Fibroblast of skin of left biceps (primary cell): ENCODE results near the gene ZNF512.
"Not testable (repeated sequence)": the region's sequence is repeated elsewhere in the genome, so short reads cannot be mapped to it uniquely, and the experiment has no call there.

Source experiments
- DNase-seq, 2 experiments: peaks; one replicate each; pipeline ENCODE4 v3.0.0-alpha.2; 2013; ENCODE audit warnings: low read depth in 2 of 2

ZNF512 gene, protein sequence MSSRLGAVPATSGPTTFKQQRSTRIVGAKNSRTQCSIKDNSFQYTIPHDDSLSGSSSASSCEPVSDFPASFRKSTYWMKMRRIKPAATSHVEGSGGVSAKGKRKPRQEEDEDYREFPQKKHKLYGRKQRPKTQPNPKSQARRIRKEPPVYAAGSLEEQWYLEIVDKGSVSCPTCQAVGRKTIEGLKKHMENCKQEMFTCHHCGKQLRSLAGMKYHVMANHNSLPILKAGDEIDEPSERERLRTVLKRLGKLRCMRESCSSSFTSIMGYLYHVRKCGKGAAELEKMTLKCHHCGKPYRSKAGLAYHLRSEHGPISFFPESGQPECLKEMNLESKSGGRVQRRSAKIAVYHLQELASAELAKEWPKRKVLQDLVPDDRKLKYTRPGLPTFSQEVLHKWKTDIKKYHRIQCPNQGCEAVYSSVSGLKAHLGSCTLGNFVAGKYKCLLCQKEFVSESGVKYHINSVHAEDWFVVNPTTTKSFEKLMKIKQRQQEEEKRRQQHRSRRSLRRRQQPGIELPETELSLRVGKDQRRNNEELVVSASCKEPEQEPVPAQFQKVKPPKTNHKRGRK

DNA sequence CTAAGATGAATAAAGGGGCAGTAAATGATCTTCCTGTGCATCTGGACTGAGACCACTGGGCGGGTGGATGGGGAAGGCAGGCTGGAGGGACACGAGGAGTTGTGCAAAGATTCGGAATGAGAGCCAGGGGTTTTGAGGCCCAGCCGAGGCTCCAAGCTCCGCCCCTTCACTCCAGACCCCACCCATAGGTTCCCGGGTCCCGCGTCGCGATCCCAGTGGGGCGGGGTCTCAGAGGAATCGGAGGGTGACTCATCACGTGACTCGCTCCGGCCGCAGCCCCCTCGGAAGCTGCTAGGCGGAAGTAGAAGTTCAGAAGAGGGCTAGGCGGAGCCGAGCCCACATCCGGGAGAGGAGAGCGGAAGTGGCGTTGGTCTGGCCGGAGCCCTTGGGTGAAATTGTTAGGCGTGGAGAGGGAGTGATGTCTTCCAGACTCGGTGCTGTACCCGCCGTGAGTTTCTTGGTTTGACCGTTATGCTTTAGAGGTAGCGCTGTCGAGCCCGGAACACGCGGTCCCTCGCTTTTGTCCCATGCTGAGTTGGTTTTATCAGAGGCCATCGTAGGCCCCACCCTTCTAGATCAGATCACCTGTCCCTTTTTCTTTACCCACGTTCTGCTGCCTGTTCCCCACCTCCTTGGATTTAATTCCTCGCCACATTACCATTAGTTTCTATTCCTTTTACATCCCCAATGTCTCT is at the start of gene ZNF512:
Gene ZNF512 (plus strand): TSS at position 348 of the 695 bp plus-strand sequence. CDS start 71 bp downstream, at position 419.
- DNase-seq: peak; percentile 83 to 85

DNA sequence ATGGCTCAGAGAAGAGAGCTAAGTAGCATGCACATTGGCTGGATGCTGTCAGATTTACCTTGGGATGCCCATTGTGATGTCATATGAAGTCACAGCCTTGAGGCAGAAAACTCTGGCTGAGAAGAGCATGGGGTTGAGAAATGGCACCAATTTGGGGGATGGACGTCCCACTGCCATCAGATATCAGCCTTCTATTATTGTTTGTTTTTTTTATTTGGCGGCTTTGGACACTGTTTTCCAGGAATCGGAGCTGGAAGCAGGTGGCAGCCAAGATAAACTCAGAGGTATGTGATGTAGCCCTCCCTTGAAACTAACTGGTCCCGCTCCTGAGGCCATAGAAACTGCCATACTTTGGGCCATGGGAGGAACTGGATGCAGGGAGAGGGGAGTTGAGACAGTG is 45.6 kb upstream of the ZNF512 start:
- DNase-seq: no peak

DNA sequence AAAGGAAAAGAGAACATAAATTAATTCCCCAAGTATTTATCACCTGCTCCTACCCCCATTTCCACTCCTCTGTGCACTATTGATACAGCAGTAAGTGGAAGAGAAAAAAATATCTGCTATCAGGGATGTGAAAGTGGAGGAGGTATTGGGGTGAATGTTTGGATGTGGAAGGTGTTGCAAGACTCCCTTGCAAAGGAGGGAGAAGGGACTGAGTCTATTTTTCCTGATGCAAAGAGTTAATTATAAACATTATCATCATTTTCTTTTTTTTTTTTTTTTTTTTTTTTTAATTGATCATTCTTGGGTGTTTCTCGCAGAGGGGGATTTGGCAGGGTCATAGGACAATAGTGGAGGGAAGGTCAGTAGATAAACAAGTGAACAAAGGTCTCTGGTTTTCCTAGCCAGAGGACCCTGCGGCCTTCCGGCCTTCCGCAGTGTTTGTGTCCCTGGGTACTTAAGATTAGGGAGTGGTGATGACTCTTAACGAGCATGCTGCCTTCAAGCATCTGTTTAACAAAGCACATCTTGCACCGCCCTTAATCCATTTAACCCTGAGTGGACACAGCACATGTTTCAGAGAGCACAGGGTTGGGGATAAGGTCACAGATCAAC is 43.9 kb upstream of the ZNF512 start:
- not testable (repeated sequence) for DNase-seq

DNA sequence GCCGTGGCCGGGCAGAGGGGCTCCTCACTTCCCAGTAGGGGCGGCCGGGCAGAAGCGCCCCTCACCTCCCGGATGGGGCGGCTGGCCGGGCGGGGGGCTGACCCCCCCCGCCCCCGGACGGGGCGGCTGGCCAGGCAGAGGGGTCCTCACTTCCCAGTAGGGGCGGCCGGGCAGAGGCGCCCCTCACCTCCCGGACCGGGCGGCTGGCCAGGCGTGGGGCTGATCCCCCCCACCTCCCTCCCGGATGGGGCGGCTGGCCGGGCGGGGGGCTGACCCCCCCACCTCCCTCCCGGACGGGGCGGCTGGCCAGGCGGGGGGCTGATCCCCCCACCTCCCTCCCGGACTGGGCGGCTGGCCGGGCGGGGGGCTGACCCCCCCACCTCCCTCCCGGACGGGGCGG is 43.2 kb upstream of the ZNF512 start:
- not testable (repeated sequence) for DNase-seq

DNA sequence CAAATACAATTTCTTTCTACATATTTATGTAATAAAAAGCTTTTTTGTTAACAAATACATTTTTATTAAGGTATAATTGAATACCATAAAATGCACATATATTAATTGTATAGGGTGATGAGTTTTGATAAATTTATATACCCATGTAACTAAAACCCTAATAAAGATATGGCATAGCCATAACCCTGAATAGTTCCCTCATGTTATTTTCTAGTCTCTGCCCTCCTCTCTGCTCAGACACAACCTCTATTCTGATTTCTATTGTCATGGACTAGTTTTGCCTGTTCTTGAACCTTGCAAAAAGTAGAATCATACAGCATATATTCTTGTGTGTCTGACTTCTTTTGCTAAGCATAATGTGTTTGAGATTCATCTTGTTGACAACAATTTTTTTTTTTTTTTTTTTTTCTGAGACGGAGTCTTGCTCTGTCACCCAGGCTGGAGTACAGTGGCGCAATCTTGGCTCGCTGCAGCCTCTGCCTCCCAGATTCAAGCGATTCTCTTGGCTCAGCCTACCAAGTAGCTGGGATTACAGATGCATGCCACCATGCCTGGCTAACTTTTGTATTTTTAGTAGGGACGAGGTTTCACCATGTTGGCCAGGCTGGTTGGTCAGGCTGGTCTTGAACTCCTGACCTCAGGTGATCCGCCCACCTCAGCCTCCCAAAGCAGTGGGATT is 38.6 kb upstream of the ZNF512 start:
- DNase-seq: no peak

DNA sequence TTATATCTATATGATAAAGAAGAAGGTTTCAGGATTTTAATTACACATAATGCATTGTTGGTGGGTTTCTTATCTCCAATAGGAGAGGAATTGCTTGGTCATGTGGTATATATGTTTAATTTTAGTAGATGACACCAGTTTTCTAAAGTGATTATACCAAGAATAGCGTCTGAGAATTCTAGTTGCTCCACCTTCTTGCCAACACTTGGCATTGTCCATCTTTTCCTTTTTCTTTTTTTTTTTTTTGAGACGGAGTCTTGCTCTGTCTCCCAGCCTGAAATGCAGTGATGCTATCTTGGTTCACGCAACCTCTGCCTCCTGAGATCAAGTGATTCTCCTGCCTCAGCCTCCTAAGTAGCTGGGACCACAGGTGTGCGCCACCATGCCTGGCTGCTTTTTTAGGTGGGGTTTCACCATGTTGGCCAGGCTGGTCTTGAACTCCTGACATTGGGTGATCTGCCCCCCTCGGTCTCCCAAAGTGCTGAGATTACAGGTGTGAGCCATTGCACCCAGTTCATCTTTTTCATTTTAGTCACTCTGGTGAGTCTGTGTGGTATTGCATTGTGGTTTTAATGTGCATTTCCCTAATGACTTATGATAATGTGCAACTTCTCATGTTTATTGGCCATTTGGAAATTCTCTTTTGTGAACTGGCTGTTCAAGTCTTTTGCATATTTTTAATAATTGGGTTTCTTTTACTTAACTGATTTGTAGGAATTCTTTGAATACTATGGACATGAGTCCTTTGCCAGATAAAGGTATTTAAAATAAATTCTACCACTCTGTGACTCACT is 37.3 kb upstream of the ZNF512 start:
- DNase-seq: no peak

DNA sequence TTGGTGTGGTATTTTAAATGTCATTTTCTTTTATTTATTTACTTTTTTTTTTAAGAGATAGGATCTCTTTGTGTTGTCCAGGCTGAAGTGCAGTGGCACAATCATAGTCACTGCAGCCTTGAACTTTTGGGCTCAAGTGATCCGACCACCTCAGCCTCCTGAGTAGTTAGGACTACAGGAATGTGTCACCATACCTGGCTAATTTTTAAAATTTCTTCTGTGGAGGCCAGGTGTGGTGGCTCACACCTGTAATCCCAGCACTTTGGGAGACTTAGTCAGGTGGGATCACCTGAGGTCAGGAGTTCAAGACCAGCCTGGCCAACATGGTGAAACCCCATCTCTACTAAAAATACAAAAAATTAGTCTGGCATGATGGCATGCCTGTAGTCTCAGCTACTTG is 33.5 kb upstream of the ZNF512 start:
- no peak for DNase-seq

DNA sequence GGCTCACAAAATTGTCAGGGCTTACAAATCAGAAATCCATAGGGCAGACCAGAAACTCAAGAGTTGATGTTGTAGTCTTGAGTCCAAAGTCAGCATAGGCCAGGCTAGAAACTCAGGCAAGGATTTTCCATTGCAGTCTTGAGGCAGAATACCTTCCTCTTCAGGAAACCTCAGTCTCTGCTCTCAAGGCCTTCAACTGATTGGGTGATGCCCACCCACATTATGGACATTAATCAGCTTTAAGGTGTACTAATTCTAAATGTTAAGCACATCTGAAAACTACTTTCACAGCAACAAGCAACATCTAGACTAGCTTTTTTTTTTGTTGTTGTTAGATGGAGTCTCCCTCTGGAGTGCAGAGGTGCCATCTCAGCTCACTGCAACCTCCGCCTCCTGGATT is 31.3 kb upstream of the ZNF512 start:
- DNase-seq: no peak

DNA sequence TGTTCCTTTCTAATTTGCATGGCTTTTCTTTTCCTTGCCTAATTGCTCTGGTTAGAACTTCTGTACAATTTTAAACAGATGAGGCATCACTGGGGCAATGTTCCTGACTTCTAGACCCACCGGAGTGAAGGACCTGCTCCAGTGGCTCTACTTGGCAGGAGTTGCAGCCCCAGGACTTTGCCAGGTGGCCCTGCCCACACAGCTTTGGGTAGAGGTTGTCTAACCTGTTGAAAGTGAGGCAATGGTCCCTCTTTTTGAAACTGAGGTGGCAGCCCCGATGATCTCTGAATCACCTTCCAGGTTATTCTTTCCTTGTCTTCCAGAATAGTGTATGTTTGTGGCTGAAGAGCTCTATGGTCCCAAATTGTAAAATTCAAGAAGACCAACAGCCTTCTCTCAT is 29.9 kb upstream of the ZNF512 start:
- DNase-seq: no peak

DNA sequence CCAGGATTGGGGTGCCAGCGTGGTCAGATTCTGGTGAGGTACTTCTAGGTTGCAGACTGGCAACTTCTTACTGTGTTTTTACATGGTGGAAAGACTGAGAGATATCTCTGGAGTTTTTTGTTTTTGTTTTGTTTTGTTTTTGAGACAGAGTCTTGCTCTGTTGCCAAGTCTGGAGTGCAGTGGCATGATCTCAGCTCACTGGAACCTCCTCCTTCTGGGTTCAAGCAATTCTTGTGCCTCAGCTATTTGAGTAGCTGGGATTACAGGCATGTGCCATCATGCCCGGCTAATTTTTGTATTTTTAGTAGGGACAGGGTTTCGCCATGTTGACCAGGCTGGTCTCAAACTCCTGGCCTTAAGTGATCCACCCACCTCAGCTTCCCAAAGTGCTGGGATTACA is 28.4 kb upstream of the ZNF512 start:
- not testable (repeated sequence) for DNase-seq

DNA sequence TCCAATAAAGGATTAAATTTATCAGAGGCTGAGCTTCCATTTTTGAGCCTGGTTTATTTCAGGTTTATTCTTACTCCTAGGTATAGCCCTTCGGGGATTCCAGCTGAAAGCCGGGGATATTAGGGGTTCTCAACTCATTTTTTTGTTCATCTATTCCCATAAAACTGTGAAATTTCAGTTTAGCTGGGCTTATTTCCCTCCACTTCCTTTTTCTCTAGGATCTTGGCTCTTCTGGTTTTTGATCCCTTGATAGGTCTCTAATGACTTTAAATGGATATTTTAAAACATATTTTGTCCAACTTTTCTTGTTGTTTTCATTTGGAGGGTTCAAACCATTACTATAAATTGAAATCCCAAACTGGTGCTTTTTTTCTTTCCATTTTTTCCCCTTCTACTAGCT is 23.6 kb upstream of the ZNF512 start:
- no peak for DNase-seq

DNA sequence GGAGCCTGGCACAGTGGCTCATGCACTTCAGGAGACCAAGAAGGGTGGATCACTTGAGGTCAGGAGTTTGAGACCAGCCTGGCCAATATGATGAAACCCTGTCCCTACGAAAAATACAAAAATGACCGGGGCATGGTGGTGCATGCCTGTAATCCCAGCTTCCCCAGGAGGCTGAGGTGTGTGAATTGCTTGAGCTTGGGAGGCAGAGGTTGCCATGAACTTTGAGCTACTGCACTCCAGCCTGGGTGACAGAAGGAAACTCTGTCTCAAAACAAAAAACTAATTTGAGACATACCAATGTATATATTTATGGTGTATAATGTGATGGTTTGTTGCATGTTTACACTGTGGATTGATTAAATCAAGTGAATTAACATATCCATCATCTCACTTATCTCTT is 21.8 kb upstream of the ZNF512 start:
- DNase-seq: no peak

DNA sequence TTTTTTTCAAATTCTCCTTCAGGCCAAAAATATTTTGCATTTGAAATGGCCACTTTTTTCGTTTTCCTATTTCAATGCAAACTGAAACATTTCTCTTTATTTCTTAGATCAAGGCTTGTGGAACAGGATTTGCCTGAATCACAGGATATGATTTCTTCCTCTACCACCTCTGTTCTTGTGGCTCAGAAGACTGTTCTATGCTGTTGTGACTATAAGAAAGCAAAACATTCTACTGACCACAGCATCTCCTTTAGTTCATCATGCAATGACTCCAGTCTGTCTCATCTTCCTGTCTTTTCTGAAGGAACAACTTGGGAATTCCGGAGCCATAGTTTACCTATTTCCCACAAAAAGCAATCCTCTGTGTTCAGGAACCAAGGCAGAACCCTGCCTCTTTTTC is 16.2 kb upstream of the ZNF512 start:
- DNase-seq: peak in 1 of 2 experiments; percentile 8

DNA sequence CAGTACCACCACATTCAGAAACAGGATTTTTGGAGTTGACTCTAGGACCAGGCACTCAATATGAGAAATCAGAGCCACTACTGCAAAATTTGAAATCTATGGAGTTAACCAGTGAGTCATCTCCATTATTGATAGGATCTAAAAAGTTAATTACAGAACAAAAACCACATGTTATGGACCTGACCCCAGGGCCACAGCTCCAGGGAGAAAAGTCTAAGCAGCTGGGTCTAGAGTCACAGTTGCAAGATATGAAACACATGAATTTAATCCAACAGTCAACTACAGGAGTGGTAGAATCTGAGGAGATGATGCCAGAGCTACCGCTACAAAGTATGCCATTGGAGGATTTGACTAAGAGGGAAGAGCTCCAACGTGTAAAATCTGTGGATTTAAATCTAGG is 13.4 kb upstream of the ZNF512 start:
- no peak for DNase-seq

DNA sequence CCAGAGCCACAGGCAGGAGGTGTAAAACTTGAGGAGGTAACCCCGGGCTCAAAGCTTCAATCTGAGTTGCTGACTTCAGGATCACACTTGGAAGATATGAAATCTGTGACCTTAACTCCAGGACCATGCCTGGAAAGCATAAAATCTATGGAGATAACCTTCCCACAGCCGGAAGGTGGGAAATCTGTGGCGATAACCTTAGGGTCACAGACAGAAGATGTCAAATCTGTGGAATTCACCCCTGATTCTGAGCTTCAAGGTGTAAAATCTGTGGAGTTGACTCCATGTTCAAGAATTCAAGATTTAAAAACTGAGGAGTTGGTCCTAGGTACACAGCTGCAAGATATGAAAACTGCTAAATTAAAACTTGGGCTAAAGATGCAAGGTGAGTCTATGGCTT is 11.6 kb upstream of the ZNF512 start:
- DNase-seq: no peak

DNA sequence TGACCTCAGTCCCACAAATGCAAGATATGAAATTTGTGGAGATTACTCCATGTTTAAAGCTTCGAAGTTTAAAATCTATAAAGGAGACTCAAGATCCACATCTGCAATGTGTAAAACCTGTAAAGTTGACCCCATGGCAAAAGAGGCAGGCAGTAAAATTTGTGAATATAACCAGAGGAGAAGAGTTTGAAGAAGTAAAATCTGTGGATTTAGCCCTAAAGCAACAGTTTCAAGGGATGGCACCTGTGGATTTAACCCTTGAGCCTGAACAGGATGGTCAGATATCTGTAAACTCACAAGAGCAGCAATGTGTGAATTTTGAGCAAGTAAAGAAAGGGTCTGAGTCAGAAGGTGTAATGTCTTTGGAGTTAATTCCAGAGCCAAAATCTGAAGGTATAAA is 11.2 kb upstream of the ZNF512 start:
- no peak for DNase-seq

DNA sequence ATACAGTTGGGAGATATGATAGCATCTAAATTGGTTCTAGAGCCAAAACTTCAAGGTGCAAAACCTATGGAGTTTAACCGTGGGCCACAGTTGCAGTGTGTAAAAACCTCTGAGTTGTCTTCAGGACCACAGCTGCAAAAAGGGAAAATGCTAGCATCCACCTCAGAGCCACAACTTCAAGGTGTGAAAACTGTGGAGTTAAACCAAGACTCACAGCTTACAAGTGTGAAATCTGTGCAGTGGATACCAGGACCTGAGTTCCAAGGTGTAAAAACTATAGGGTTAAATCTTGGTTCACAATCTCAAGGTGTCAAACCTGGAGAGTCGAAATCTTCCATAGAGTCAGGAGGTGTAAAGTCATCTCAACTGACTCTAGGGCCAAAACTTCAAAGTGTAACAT is 10.4 kb upstream of the ZNF512 start:
- no peak for DNase-seq

DNA sequence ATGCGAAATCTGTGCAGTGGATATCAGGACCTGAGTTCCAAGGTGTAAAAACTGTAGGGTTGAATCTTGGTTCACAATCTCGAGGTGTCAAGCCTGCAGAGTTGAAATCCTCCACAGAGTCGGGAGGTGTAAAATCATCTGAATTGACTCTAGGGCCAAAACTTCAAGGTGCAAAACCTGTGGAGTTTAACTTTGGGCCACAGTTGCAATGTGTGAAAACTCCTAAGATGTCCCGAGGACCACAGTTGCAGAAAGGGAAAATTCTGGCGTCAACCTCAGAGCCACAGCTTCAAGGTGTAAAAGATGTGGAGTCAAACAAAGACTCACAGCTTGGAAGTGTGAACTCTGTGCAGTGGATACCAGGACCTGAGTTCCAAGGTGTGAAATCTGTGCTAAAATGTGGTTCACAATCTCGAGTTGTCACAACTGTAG is 9.8 kb upstream of the ZNF512 start:
- DNase-seq: no peak

DNA sequence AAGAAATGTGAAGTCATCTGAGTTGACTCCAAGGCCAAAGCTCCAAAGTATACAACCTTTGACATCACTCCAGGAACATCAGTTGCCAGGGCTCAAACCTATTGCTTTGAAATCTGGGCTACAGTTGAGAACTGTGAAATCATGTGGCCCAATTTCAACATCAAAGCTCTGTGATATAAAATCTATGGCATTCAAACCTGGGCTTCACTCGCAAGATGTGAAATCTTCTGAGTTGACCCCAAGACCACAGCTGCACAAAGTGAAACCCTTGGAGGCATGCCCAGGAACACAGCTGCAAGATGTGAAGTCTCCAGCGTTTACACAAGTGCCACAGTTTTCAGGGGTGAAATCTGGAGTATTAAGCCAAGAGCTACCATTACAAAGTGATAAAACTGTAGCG is 9.4 kb upstream of the ZNF512 start:
- no peak for DNase-seq

DNA sequence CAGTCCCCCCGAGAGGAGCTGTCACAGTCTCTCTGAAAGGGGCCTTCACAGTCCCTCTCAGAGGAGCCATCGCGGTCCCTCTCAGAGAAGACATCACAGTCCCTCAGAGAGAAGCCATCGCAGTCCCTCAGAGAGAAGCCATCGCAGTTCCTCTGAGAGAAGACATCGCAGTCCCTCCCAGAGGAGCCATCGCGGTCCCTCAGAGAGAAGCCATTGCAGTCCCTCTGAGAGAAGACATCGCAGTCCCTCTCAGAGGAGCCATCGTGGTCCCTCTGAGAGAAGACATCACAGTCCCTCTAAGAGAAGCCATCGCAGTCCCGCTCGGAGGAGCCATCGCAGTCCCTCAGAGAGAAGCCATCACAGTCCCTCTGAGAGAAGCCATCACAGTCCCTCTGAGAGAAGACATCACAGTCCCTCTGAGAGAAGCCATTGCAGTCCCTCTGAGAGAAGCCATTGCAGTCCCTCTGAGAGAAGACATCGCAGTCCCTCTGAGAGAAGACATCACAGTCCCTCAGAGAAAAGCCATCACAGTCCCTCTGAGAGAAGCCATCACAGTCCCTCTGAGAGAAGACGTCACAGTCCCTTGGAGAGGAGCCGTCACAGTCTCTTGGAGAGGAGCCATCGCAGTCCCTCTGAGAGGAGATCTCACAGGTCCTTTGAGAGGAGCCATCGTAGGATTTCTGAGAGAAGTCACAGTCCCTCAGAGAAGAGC is 1.3 kb upstream of the ZNF512 start:
- DNase-seq: no peak
